ENCODE measurements around the gene CTSV.
"Not testable (repeated sequence)": the region's sequence is repeated elsewhere in the genome, so short reads cannot be mapped to it uniquely, and the experiment has no call there.

CTSV gene

DNA sequence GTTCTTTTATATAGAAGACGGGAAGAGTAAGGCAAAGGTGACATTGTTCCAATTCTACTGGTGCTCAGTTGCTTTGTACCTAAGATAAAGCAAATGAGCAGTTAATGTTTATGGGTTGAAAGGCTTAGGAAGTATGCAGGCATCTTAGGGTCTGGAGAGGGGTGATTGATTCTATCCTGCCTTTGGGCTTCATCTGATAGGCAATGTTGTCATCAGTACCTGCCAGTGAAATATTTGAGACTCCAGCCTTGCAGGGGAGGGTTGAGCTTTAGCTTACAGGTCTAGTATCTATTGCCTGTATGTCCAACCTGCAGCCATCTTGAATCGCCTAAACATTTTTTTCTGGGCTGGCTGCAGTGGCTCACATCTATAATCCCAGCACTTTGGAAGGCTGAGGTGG, 13.8 kb upstream of the CTSV start:
- no peak overlapping the region for H3K27ac ChIP-seq
- intact Hi-C loops (cut with DNase I; ENCODE audit: low total_unique reads): no loop called here
- no peak overlapping the region for H3K4me3 ChIP-seq
- H3K36me3 ChIP-seq: no peaks in the 10 kb centered on the region
- H3K4me1 ChIP-seq: no peaks in the 10 kb centered on the region
- no peaks in the 10 kb centered on the region for H3K9me3 ChIP-seq
- DNase-seq: no peak
- peaks cover 0 to 7% of the 10 kb centered on the region in 2 donors for H3K27me3 ChIP-seq
- TF ChIP-seq, protein P1, sequence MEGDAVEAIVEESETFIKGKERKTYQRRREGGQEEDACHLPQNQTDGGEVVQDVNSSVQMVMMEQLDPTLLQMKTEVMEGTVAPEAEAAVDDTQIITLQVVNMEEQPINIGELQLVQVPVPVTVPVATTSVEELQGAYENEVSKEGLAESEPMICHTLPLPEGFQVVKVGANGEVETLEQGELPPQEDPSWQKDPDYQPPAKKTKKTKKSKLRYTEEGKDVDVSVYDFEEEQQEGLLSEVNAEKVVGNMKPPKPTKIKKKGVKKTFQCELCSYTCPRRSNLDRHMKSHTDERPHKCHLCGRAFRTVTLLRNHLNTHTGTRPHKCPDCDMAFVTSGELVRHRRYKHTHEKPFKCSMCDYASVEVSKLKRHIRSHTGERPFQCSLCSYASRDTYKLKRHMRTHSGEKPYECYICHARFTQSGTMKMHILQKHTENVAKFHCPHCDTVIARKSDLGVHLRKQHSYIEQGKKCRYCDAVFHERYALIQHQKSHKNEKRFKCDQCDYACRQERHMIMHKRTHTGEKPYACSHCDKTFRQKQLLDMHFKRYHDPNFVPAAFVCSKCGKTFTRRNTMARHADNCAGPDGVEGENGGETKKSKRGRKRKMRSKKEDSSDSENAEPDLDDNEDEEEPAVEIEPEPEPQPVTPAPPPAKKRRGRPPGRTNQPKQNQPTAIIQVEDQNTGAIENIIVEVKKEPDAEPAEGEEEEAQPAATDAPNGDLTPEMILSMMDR (IDR thresholded peaks at IDR 0.05): no peak

DNA sequence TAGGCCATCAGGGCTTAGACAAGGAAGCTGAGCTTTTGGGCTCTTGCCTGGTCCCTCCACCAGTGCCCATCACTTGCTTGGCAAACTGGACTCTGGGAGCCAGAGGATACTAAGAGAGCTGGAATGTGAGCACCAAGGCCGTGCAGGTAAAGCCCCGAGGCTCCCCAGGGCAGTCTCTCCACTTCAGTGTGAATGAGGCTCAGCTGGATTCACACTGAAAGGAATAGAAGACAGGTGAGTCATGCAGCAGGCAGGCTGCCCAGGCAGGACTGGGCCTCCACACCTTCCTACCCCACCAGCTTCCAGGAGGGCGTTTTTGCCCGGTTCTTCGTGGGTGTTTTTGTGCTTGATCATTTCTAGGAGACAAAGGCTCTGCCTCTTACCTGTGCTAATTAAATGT, 7.3 kb upstream of the CTSV start:
- TF ChIP-seq, protein P1 (IDR thresholded peaks at IDR 0.05): no peak
- no peaks in the 10 kb centered on the region for H3K4me1 ChIP-seq
- peaks cover 0 to 5% (median 0%) of the 10 kb centered on the region in 3 donors for H3K9me3 ChIP-seq
- no peaks in the 10 kb centered on the region for H3K36me3 ChIP-seq
- no peak overlapping the region for H3K27ac ChIP-seq
- intact Hi-C loops (cut with DNase I; ENCODE audit: low total_unique reads): no loop called here
- H3K27me3 ChIP-seq: peaks cover 0 to 23% of the 10 kb centered on the region in 2 donors
- H3K4me3 ChIP-seq: no peak overlapping the region
- DNase-seq: no peak

- DNase-seq: no peak
- Histone ChIP-seq H3K4me1 (no peaks in the 10 kb centered on the region), H3K4me3 (no peak overlapping the region), H3K9me3 (peaks cover 0 to 5% (median 0%) of the 10 kb centered on the region in 3 donors), H3K36me3 (no peaks in the 10 kb centered on the region), H3K27me3 (peaks cover 0 to 23% of the 10 kb centered on the region in 2 donors), H3K27ac (no peak overlapping the region)
- intact Hi-C loops (cut with DNase I; ENCODE audit: low total_unique reads): no loop called here
- TF ChIP-seq, protein P1 (IDR thresholded peaks at IDR 0.05): no peak
These were observed 6.4 kb upstream of the CTSV start for GRCh38 chr9:97045300-97045699.

DNA sequence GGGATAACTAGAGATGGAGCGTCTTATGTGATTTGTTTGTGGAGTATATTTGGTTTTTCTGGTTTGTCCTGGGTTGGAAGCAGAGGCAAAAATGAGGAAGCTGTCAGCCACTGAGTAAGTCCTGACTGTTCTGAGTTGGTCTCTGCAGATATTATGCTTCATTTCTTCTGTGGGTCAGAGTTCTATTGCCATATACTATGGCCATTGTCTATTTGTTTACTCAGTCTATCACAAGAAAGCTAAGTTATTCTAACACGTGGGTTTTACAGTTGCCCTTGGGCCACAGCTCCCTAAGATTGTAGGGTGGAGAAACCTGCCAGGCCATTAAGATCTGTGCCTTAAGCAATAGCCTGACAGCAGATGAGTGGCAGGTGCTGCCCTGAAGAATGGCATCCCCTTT, 3.0 kb upstream of the CTSV start:
- TF ChIP-seq, protein P1 (IDR thresholded peaks at IDR 0.05): no peak
- no peak for DNase-seq
- no peak overlapping the region for H3K4me3 ChIP-seq
- no peaks in the 10 kb centered on the region for H3K36me3 ChIP-seq
- peaks cover 0 to 5% (median 0%) of the 10 kb centered on the region in 3 donors for H3K9me3 ChIP-seq
- H3K4me1 ChIP-seq: peaks cover 0 to 13% (median 12%) of the 10 kb centered on the region in 4 donors
- peaks cover 0 to 49% of the 10 kb centered on the region in 2 donors for H3K27me3 ChIP-seq
- intact Hi-C loops (cut with DNase I; ENCODE audit: low total_unique reads): no loop called here
- H3K27ac ChIP-seq: no peak overlapping the region

DNA sequence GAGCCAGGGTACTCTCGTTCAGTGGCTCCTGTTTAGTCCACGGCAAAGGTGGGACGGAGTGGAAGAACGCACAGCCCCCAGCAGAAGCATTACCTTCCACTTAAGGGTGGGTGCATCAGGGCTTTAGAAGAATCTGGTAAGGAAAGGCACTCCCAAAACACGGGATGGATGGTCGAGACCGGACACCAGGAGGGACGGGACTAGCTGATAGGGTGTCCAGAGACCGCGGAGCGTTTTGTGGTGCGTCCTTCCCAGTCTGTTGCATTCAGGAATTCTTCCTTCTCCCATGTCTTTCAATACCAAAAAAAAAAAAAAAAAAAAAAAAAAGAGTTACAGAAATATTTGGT, 545 bp upstream of the CTSV start:
- peaks cover 0 to 5% (median 0%) of the 10 kb centered on the region in 3 donors for H3K9me3 ChIP-seq
- intact Hi-C loops (cut with DNase I; ENCODE audit: low total_unique reads): no loop called here
- H3K4me1 ChIP-seq: peaks cover 0 to 13% (median 12%) of the 10 kb centered on the region in 4 donors
- no peak for DNase-seq
- peaks cover 0 to 46% of the 10 kb centered on the region in 2 donors for H3K27me3 ChIP-seq
- TF ChIP-seq, protein P1 (IDR thresholded peaks at IDR 0.05): no peak
- H3K27ac ChIP-seq: no peak overlapping the region
- H3K36me3 ChIP-seq: no peaks in the 10 kb centered on the region
- H3K4me3 ChIP-seq: peak overlapping the region; percentile 44 to 58

GRCh38 chr9:97023505-97023904, 15.4 kb downstream of the CTSV start:
- H3K36me3 ChIP-seq; DNase-seq; H3K4me3 ChIP-seq; H3K27me3 ChIP-seq; H3K9me3 ChIP-seq; H3K4me1 ChIP-seq; H3K27ac ChIP-seq; intact Hi-C loops (cut with DNase I; ENCODE audit: low total_unique reads): not testable (repeated sequence)

GRCh38 chr9:97013151-97014132, 25.5 kb downstream of the CTSV start:
- H3K27me3 ChIP-seq; intact Hi-C loops (cut with DNase I; ENCODE audit: low total_unique reads); H3K36me3 ChIP-seq; H3K4me1 ChIP-seq; H3K9me3 ChIP-seq: not testable (repeated sequence)
- DNase-seq: peak; percentile 56 to 86
- H3K27ac ChIP-seq: peak overlapping the region; percentile 74 to 75
- peak overlapping the region; percentile 67 to 68 for H3K4me3 ChIP-seq

DNA sequence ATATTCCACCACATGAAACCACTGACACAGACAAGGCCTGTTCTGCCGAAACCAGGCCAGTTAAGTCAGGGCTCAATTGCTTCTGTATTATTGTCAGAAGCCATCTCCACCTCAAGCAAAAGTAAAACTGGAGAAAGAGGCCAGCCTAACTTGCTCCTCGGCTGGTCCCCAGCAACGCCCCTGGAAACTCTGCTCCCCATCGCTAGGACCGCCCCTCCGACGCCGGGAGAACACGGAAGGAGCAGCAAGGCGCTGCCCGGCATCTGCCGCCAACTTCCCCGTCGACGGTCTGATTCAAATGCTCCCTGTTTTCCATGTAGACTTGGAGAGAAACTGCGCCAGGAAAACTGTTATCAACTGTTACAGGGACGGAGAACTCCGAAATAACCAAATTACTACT, 26.3 kb downstream of the CTSV start:
- not testable (repeated sequence) for H3K4me1 ChIP-seq

DNA sequence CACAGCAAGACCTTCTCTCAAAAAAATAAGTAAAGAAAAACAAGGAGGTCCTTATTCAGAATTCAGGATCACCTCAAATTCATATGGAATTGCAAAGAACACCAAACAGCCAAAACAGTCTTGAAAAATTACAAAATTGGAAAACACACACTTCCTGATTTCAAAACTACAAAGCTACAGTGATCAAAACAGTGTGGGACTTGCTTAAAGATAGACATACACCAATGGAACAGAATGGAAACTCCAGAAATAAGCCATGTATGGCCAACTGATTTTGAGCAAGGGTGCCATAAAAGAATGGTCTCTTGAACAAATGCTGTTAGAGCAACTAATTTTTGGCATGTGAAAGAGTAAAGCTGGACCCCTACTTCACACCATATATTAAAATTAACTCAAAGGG, 36.7 kb downstream of the CTSV start:
- H3K4me1 ChIP-seq; H3K27ac ChIP-seq; H3K4me3 ChIP-seq; H3K36me3 ChIP-seq; H3K27me3 ChIP-seq; H3K9me3 ChIP-seq; intact Hi-C loops (cut with DNase I; ENCODE audit: low total_unique reads); DNase-seq: not testable (repeated sequence)

More for the DNA sequence above, 26.3 kb downstream of the CTSV start:
- H3K9me3 ChIP-seq; intact Hi-C loops (cut with DNase I; ENCODE audit: low total_unique reads); DNase-seq; H3K27me3 ChIP-seq; H3K36me3 ChIP-seq: not testable (repeated sequence)
- Histone ChIP-seq H3K4me3 (peak overlapping the region; percentile 67 to 68), H3K27ac (peak overlapping the region; percentile 74 to 75)
